HG02981 (cell line): Measurements from ENCODE around the gene RTN4R.

ENCODE experiments used
- ATAC-seq: cut with Tn5 transposase; IDR thresholded peaks from one replicate; pipeline ENCODE4 v1.9.1; 2021; ENCODE audit warnings: mild to moderate bottlenecking, moderate library complexity; ENCODE audit not compliant: unreplicated experiment

The RTN4R gene

GRCh38 chr22:20243537-20244249, 24.4 kb downstream of the RTN4R start:
- ATAC-seq, result no peak

GRCh38 chr22:20243176-20243536, 25.0 kb downstream of the RTN4R start:
- no peak for ATAC-seq

GRCh38 chr22:20242393-20243175, 25.5 kb downstream of the RTN4R start:
- ATAC-seq, result no peak

DNA sequence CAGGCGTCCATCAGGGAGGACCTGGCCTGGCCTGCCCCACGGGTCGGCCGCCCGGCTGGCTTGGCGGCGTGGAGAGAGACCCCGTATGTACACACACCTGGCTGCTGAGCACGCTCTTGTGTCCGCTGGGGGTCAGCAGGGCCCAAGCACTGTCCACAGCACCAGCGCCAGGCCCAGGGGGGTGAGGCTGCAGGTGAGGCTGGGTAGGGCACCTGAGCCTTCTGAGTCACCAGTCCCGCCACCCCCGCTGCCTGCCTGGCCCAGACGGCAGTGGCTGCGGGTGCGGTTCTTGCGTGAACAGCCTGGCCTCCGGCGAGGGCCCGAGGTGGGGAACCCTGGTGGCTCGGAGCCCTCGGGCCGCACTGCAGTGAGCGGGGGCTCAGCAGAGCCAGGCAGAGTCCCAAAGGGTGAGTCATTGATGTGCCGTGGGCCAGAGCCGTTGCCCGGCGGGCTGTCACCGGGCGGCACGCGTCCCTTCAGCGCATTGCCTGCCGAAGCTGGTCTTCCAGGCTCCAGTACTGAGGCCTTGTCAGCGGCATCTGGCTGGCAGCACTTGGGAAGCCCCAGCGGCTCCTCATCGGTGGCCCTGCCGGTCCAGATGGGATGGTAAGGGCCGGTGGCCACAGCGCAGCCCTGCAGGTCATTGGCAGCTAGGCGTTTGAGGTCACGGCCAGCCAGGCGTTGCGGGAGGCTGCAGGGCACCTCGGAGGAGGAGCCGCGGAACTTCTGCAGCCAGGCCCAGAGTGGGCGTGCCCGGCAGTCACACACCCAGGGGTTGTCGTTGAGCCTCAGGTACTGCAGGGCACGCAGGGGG, 26.3 kb downstream of the RTN4R start:
- ATAC-seq, result no peak

- ATAC-seq, result no peak
These were observed 27.2 kb downstream of the RTN4R start for GRCh38 chr22:20240900-20241299.

DNA sequence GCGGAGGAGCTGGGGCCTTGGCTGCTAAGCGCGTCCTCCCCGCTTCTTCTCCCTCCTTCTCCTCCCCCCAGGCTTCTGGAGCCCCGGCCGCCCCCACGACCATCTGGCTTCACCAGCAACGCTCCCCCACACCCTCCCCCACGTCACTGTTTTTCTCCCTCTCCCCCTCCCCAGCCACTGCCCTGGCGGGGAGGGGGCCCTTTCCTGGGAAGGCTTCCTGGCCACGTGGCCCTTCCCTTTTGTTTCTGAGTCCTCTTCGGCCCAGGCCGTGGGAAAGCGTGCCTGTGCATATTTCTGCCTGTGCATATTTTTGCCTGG, 27.7 kb downstream of the RTN4R start:
- ATAC-seq, result no peak

- ATAC-seq, result no peak
These were observed 28.3 kb downstream of the RTN4R start for GRCh38 chr22:20239676-20240446.

DNA sequence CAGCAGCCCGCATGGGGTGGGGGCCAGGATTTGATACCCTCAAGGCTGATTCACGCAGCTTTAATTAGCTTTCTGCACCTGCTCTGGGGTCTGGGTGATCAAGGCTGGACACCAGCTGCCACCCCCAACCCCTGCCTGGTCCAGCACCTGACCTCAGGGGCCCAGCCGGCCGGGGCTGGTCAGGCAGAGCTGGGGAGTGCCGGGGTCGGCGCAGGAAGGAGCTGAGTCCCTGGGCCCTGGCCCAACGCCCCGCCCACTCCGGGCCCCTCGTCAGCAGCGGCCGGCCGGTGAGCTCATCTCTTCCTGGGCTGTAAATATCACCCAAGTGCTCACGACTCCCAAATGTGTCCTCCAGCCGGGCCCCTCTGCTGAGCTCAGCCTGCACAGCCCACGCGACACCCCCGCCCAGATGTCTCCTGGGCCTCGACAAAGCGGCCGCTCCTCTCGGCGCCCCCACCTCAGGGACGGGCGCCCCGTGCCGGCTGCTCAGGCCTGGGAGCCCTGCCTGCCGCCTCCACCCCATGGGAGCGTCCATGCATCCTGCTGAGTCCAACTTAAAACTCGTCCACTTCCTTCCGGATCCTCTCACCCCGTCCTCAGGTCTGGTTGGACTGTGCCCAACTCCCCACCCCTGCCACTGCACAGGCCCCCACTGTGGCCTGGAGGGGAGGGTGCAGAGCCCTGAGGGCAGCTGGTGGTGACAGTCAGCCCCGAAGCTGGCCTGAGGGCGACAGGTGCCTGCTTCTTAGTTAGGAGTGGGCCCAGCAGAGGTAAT, 29.0 kb downstream of the RTN4R start:
- no peak for ATAC-seq

DNA sequence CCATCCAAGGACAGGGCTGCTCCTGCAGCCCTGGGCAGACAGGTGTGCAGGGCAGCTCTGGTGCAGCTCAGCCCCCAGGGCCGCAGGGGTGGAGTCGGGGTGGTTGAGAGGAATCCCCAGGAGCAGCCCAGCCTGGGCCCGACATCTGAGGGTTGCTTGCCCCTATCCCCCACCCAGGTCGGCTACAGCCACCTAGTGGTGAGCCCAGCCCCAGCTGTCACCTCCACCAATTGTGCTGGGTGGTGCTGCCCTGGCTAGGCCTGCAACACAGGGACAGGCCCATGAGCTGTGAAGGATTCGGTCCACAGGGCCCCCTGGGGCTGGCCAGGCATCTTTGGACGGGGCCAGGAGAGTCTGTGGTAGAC, 29.6 kb downstream of the RTN4R start:
- ATAC-seq, result peak; percentile 64

GRCh38 chr22:20237480-20238440, 30.4 kb downstream of the RTN4R start:
- peak; percentile 8 for ATAC-seq

DNA sequence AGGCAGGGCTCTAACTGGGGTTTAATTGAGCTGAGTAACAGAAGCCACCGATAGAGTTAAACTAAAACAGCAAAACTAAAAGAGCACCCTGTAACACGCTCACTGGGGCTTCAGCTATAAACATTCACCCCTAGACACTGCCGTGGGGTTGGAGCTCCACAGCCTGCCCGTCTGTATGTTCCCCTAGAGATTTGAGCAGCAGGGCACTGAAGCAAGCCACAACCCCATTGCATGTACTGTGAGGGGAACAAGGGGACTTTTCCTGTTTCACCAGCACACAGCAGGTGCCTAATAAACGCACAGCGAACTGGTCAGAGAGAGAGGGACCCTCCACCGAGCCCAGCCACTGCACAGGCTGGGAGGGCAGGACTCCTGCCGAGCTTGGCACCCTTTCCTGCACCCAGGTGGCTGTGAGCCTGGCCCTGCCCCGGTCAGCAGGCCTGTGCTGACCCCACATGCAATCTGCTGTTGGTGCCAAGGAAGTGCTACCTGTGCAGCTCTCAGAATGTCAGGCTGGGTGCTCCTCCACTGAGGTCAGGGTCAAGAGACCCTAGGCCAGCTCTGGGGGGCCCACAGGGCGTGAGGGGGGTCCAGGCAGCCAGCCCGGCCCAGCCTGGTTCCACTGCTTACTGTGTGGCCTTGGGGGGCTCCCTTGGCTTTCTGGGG, 31.9 kb downstream of the RTN4R start:
- no peak for ATAC-seq

- no peak for ATAC-seq
These were observed 32.6 kb downstream of the RTN4R start for GRCh38 chr22:20235389-20235991.

DNA sequence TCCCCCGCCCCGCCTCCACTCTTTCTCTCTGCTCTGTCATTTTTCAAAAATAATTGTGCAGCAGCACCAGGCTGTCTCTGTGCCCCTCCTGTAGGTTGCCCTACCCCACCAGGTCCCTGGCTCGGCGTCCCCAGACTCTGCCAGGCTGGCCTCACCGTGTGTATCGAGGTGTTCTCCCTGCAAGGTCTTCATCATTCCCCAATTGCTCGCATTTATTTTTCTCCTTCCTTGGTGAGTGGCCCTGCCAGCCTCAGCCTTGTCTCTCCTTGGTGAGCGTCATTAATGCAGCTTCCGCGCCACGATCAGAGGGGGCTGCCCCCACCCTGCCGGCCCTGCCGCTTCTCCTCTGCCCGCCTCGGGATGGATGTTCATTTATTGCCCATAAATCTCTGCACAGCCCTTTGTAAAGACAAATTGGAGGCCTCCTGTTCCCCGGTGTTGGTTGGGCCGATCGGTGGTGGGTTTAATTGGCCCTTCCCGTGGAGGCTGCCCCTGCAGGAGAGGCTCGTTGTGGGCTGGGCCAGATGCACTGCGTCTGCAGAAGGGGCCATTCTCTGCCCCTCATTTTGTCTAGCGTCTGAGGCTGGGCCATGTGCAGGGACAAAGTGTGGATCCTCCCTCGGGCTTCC, 33.2 kb downstream of the RTN4R start:
- ATAC-seq, result no peak

DNA sequence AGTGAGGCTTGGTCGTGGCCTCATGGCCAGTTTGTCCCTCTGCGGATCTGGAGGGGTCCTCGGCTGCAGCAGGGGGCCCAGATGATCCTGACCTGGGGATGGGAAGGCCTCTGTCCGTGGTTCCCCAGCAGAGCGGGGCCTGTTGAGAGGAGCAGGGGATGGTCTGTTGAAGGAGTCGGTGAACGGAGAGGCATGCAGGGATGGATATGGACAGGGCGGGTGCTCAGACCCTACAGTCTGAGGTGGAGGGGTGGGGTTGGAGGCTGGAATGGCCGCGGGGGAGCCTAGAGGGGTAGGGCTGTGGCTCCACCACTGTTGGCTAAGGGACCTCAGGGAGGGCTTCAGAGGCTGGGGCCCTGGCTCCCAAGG, 33.8 kb downstream of the RTN4R start:
- ATAC-seq, result no peak

- ATAC-seq, result no peak
These were observed 34.5 kb downstream of the RTN4R start for GRCh38 chr22:20233351-20234313.

- no peak for ATAC-seq
These were observed 35.3 kb downstream of the RTN4R start for GRCh38 chr22:20232781-20233180.

DNA sequence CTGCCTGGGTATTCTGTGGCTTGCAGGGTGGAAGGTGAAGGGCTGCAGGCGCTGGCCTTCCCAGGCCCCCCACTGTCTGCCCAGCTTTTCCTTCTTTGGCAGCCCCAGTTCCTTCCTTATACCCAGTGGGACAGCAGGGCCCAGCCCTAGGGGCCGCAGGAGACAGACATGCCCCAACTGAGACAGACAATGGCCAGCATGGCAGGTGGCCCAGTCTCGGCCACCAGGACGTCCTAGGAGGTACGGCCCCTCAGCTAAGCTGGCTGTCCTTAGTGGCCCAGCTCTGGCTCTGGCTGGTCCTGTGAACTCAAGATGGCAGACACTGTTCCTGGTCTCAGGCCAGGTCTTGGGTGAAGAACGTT, 35.9 kb downstream of the RTN4R start:
- no peak for ATAC-seq
